PC-3 (cell line): Measurements from ENCODE around the gene NFIC. TPM values are rescaled to one million over a fixed set of nuclear protein-coding genes. Genes with fewer than 3 reads are reported as not detected.

Source experiments
- ATAC-seq: fragments of 200-7000 bp; cut with Tn5 transposase; 2 replicates; pipeline ENCODE4 v1.9.1; 2020; ENCODE audit warnings: mild to moderate bottlenecking, moderate library complexity
- BruUV-seq: library from RNA; stranded (reverse); fragments of 400-500 nt; replicated peaks from 2 replicates; lab custom pipeline; 2021; lab: Mats Ljungman, UMichigan
- CTCF ChIA-PET: fragments of 300-600 bp; sonication (Branson Sonifier 250); formaldehyde crosslinking; loops from one replicate; lab custom pipeline; 2022; ENCODE audit warnings: antibody characterized with exemption; lab: Charles Lee
- POLR2A ChIA-PET: fragments of 300-600 bp; sonication (Branson Sonifier 250); formaldehyde crosslinking; loops from one replicate; lab custom pipeline; 2022; ENCODE audit warnings: antibody characterized with exemption; ENCODE audit not compliant: unreplicated experiment; lab: Charles Lee
- DNase-seq: peaks from one replicate; pipeline ENCODE4 v3.0.0-alpha.2; 2015
- H2AFZ ChIP-seq: fragments of 300-600 bp; sonication (generic); 2 replicates; pipeline ENCODE4 v1.6.0; 2016; ENCODE audit warnings: antibody characterized with exemption, low read length
- H3F3A ChIP-seq: fragments of 300-600 bp; sonication (generic); one replicate; pipeline ENCODE4 v1.6.0; 2017; ENCODE audit warnings: antibody characterized with exemption, low read length, control low read depth, mild to moderate bottlenecking; ENCODE audit not compliant: unreplicated experiment
- H3K27ac ChIP-seq: fragments of 300-600 bp; sonication (generic); 2 replicates; pipeline ENCODE4 v1.5.1; 2016; ENCODE audit warnings: mild to moderate bottlenecking, low read length
- H3K27me3 ChIP-seq: fragments of 300-600 bp; sonication (generic); 2 replicates; pipeline ENCODE4 v1.6.1; 2016; ENCODE audit warnings: low read length, mixed read lengths
- H3K36me3 ChIP-seq: fragments of 300-600 bp; sonication (generic); 2 replicates; pipeline ENCODE4 v1.6.1; 2016; ENCODE audit warnings: low read depth, mixed run types, low read length, mixed read lengths
- H3K4me1 ChIP-seq: fragments of 300-600 bp; sonication (generic); 2 replicates; pipeline ENCODE4 v1.5.1; 2016; ENCODE audit warnings: low read length; ENCODE audit not compliant: insufficient read depth
- H3K4me2 ChIP-seq: fragments of 300-600 bp; sonication (generic); 2 replicates; pipeline ENCODE4 v1.6.0; 2016; ENCODE audit warnings: low read length
- H3K4me3 ChIP-seq: fragments of 300-600 bp; sonication (generic); 2 replicates; pipeline ENCODE4 v1.5.1; 2016; ENCODE audit warnings: mild to moderate bottlenecking, low read length, mixed read lengths
- H3K79me2 ChIP-seq: fragments of 300-600 bp; sonication (generic); 2 replicates; pipeline ENCODE4 v1.6.1; 2017; ENCODE audit warnings: low read length, mixed read lengths
- H3K9ac ChIP-seq: fragments of 300-600 bp; sonication (generic); 2 replicates; pipeline ENCODE4 v1.6.0; 2016; ENCODE audit warnings: mild to moderate bottlenecking, low read length
- H3K9me2 ChIP-seq: fragments of 300-600 bp; sonication (generic); replicated peaks from 2 replicates; pipeline ENCODE4 v1.6.1; 2016; ENCODE audit warnings: mixed run types, low read length, mixed read lengths
- H3K9me3 ChIP-seq: fragments of 300-600 bp; sonication (generic); 2 replicates; pipeline ENCODE4 v1.6.1; 2016; ENCODE audit warnings: low read length, mixed read lengths
- H4K20me1 ChIP-seq: fragments of 300-600 bp; sonication (generic); 2 replicates; pipeline ENCODE4 v1.6.1; 2016; ENCODE audit warnings: low read length, mixed read lengths
- CTCF ChIP-seq: fragments of 300-600 bp; sonication (generic); conservative IDR thresholded peaks from 2 replicates; pipeline ENCODE4 v1.5.1; 2017; ENCODE audit warnings: antibody characterized with exemption, low read depth, mild to moderate bottlenecking, low read length
- EZH2 ChIP-seq: fragments of 300-600 bp; sonication (generic); IDR thresholded peaks from one replicate; pipeline ENCODE4 v1.6.1; 2017; ENCODE audit warnings: antibody characterized with exemption, mild to moderate bottlenecking, low read length; ENCODE audit not compliant: unreplicated experiment
- EZH2phosphoT487 ChIP-seq: fragments of 300-600 bp; sonication (generic); IDR thresholded peaks from 2 replicates; pipeline ENCODE4 v1.6.1; 2018; ENCODE audit warnings: mild to moderate bottlenecking, antibody characterized with exemption, low read length, borderline replicate concordance
- intact Hi-C: fragments of 100-400 bp; cut with micrococcal nuclease; formaldehyde crosslinking; loops from 2 replicates; pipeline ENCODE4 v1.9.0; 2023
- total RNA-seq: library from RNA; depleted of rRNA; stranded (reverse); fragments of >200 nt; gene quantifications from 2 replicates; pipeline ENCODE4 v1.2.3, GENCODE V29; 2014

The NFIC gene
- total RNA-seq, 1 experiment from 2014 or later = 31.7 TPM

DNA sequence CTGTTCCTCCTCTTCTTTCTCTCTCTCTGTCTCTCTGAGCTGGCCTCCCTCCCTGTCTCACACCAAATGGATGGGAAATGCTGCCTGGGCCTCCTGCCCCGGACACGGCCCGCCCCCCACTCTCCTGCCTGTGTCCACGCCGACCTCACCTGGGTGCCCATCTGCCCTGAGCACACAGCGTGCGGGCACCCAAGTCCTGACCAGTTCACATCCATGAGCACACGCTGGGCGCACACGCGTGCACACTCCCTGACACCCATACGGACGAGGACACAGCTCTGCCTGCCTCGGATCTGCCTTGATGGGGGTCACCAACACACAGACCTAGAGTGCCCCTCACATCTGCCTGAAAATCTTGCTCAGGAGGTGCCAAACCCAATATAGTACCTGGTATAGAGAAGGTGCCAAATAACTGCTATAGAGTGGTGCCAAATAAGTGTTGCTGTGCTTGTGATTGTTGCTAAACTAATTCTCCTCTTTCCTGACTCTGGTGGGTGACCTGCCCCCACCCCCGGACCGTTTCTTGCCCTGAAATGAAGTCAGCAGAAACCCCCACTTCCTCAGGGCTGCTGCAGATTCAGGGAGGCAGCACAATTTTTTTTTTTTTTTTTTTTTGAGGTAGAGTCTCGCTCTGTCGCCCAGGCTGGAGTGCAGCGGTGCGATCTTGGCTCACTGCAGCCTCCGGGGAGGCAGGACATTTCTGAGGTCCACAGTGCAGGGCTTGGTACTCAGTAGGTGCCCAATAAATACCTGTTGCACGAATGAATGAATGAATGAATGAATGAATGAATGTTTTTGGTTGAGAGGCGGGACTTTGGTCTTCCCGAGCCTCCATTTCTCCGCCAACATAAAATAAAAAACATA, 4.6 kb downstream of the NFIC start:
- Histone ChIP-seq H3K9me3 (no peaks in the 10 kb centered on the region), H2AFZ (no peak overlapping the region), H3F3A (no peaks in the 10 kb centered on the region), H3K4me2 (no peak overlapping the region), H4K20me1 (peaks cover 15% of the 10 kb centered on the region), H3K27me3 (no peaks in the 10 kb centered on the region), H3K4me1 (peaks cover 13% of the 10 kb centered on the region), H3K4me3 (no peak overlapping the region), H3K9me2 (no peaks in the 10 kb centered on the region), H3K79me2 (peaks cover 92% of the 10 kb centered on the region), H3K27ac (no peak overlapping the region), H3K36me3 (no peaks in the 10 kb centered on the region), H3K9ac (no peak overlapping the region)
- intact Hi-C loops = no loop called here
- no TSS peak for BruUV-seq
- no peak for ATAC-seq
- DNase-seq = no peak
- TF ChIP-seq CTCF = no peak
- ChIA-PET POLR2A (no interaction called here), CTCF (no interaction called here)

GRCh38 chr19:3372413-3372812, 6.0 kb downstream of the NFIC start:
- no peak overlapping the region for H2AFZ ChIP-seq
- ChIA-PET CTCF (no interaction called here), POLR2A (no interaction called here)
- no peak for DNase-seq
- H4K20me1 ChIP-seq = peaks cover 15% of the 10 kb centered on the region
- intact Hi-C loops = no loop called here
- no peak overlapping the region for H3K9ac ChIP-seq
- no peak overlapping the region for H3K4me3 ChIP-seq
- H3K27ac ChIP-seq = no peak overlapping the region
- no peak overlapping the region for H3K4me2 ChIP-seq
- peaks cover 87% of the 10 kb centered on the region for H3K79me2 ChIP-seq
- peaks cover 13% of the 10 kb centered on the region for H3K4me1 ChIP-seq
- H3K9me3 ChIP-seq = no peaks in the 10 kb centered on the region
- no peak for TF ChIP-seq EZH2phosphoT487
- no peak for TF ChIP-seq CTCF
- no peaks in the 10 kb centered on the region for H3K27me3 ChIP-seq
- no peaks in the 10 kb centered on the region for H3K36me3 ChIP-seq
- H3F3A ChIP-seq = no peaks in the 10 kb centered on the region
- no peaks in the 10 kb centered on the region for H3K9me2 ChIP-seq
- no TSS peak for BruUV-seq
- ATAC-seq = no peak

GRCh38 chr19:3373971-3374368, 7.6 kb downstream of the NFIC start:
- TF ChIP-seq CTCF = no peak
- TF ChIP-seq EZH2 = no peak
- no peak for TF ChIP-seq EZH2phosphoT487
- no peak overlapping the region for H3K4me3 ChIP-seq
- POLR2A ChIA-PET = no interaction called here

More at GRCh38 chr19:3373971-3374368, 7.6 kb downstream of the NFIC start:
- no peak overlapping the region for H2AFZ ChIP-seq
- H3K4me2 ChIP-seq = no peak overlapping the region
- no peaks in the 10 kb centered on the region for H3F3A ChIP-seq
- H3K36me3 ChIP-seq = no peaks in the 10 kb centered on the region
- no peaks in the 10 kb centered on the region for H3K27me3 ChIP-seq
- intact Hi-C loops = no loop called here
- CTCF ChIA-PET = no interaction called here
- H3K79me2 ChIP-seq = peaks cover 85% of the 10 kb centered on the region
- H3K9ac ChIP-seq = no peak overlapping the region
- H3K9me3 ChIP-seq = no peaks in the 10 kb centered on the region
- H4K20me1 ChIP-seq = peaks cover 15% of the 10 kb centered on the region
- no TSS peak for BruUV-seq
- H3K27ac ChIP-seq = no peak overlapping the region
- no peaks in the 10 kb centered on the region for H3K9me2 ChIP-seq
- H3K4me1 ChIP-seq = no peaks in the 10 kb centered on the region; the same call in 1 of the 2 replicates
- DNase-seq (no peak), ATAC-seq (no peak)
